IMR-90 (cell line): ENCODE measurements around the gene PRM3. TPM values are rescaled to one million over a fixed set of nuclear protein-coding genes. Genes with fewer than 3 reads are reported as not detected.
A peak's percentile ranks its signal among the peaks of the same experiment; 100 is the strongest.

Experiments used
- ATAC-seq: fragments of 200-7000 bp; cut with Tn5 transposase; 2 replicates; pipeline ENCODE4 v1.9.1; 2020; ENCODE audit warnings: low read depth, mild to moderate bottlenecking, moderate library complexity
- BruUV-seq: library from RNA; stranded (reverse); fragments of 400-500 nt; replicated peaks from 2 replicates; lab custom pipeline; 2021; lab: Mats Ljungman, UMichigan
- CTCF ChIA-PET: fragments of 300-600 bp; formaldehyde crosslinking; extraction: SDS; loops from one replicate; lab custom pipeline; 2021; ENCODE audit warnings: antibody characterized with exemption; lab: Yijun Ruan, JAX
- POLR2A ChIA-PET: fragments of 300-600 bp; sonication (Branson Sonifier 250); formaldehyde crosslinking; loops from one replicate; lab custom pipeline; 2022; ENCODE audit warnings: antibody characterized with exemption; ENCODE audit not compliant: unreplicated experiment; lab: Charles Lee
- DNase-seq: peaks from one replicate; pipeline ENCODE4 v3.0.0; 2013
- H2AFZ ChIP-seq: replicated peaks from 2 replicates; pipeline ENCODE3; 2013; ENCODE audit warnings: low read length, mild to moderate bottlenecking; ENCODE audit not compliant: poor library complexity
- H2AK5ac ChIP-seq: 2 replicates; pipeline ENCODE4 v1.6.1; 2013; ENCODE audit warnings: low read depth, low read length, inconsistent platforms
- H2AK9ac ChIP-seq: replicated peaks from 2 replicates; pipeline ENCODE3; 2013; ENCODE audit warnings: mild to moderate bottlenecking, low read depth, low read length, moderate library complexity; ENCODE audit not compliant: poor library complexity
- H2BK120ac ChIP-seq: 2 replicates; pipeline ENCODE4 v1.6.1; 2013; ENCODE audit warnings: low read depth, low read length, inconsistent platforms
- H2BK15ac ChIP-seq: 3 replicates; pipeline ENCODE4 v1.6.1; 2013; ENCODE audit warnings: low read depth, low read length, inconsistent platforms
- H2BK20ac ChIP-seq: 2 replicates; pipeline ENCODE4 v1.6.1; 2013; ENCODE audit warnings: low read depth, mild to moderate bottlenecking, inconsistent platforms, low read length, moderate library complexity
- H2BK5ac ChIP-seq: 2 replicates; pipeline ENCODE4 v1.6.1; 2013; ENCODE audit warnings: mild to moderate bottlenecking, low read depth, low read length, inconsistent platforms; ENCODE audit not compliant: poor library complexity, severe bottlenecking
- H3K14ac ChIP-seq: replicated peaks from 2 replicates; pipeline ENCODE4 v1.6.1; 2013; ENCODE audit warnings: low read depth, low read length, inconsistent platforms
- H3K18ac ChIP-seq: 2 replicates; pipeline ENCODE4 v1.6.1; 2013; ENCODE audit warnings: low read depth, low read length, control low read depth
- H3K23ac ChIP-seq: 2 replicates; pipeline ENCODE4 v1.6.1; 2013; ENCODE audit warnings: low read depth, low read length, inconsistent platforms
- H3K27ac ChIP-seq: 2 replicates; pipeline ENCODE4 v1.5.1; 2013; ENCODE audit warnings: mild to moderate bottlenecking, control low read depth, low read length; ENCODE audit not compliant: insufficient read depth
- H3K27me3 ChIP-seq: 2 replicates; pipeline ENCODE4 v1.6.1; 2013; ENCODE audit warnings: low read length; ENCODE audit not compliant: control insufficient read depth, insufficient read depth
- H3K36me3 ChIP-seq: 2 replicates; pipeline ENCODE4 v1.6.1; 2013; ENCODE audit warnings: low read length, mixed read lengths; ENCODE audit not compliant: control insufficient read depth, insufficient read depth
- H3K4ac ChIP-seq: 2 replicates; pipeline ENCODE4 v1.6.1; 2013; ENCODE audit warnings: low read depth, low read length, inconsistent platforms
- H3K4me1 ChIP-seq: 2 replicates; pipeline ENCODE4 v1.6.1; 2013; ENCODE audit warnings: low read length, mixed read lengths; ENCODE audit not compliant: control insufficient read depth, insufficient read depth
- H3K4me2 ChIP-seq: 2 replicates; pipeline ENCODE4 v1.6.1; 2013; ENCODE audit warnings: low read depth, mild to moderate bottlenecking, control low read depth, low read length, moderate library complexity
- H3K4me3 ChIP-seq: 2 replicates; pipeline ENCODE4 v1.5.1; 2013; ENCODE audit warnings: low read depth, mild to moderate bottlenecking, control low read depth, low read length, moderate library complexity; ENCODE audit not compliant: insufficient read depth
- H3K56ac ChIP-seq: 2 replicates; pipeline ENCODE4 v1.6.1; 2013; ENCODE audit warnings: low read length, inconsistent platforms; ENCODE audit not compliant: insufficient read depth; ENCODE audit errors: extremely low read depth
- H3K79me1 ChIP-seq, 2 experiments: 2 replicates each; pipeline ENCODE4 v1.6.1; 2013; ENCODE audit warnings: low read length in 2 of 2, inconsistent platforms in 1 of 2, low read depth in 1 of 2
- H3K9ac ChIP-seq: 2 replicates; pipeline ENCODE4 v1.6.1; 2013; ENCODE audit warnings: low read depth, low read length, control low read depth
- H3K9me1 ChIP-seq: 2 replicates; pipeline ENCODE4 v1.6.1; 2013; ENCODE audit warnings: low read length, inconsistent platforms; ENCODE audit not compliant: insufficient read depth
- H3K9me3 ChIP-seq: 2 replicates; pipeline ENCODE4 v1.6.1; 2013; ENCODE audit warnings: low read length; ENCODE audit not compliant: control insufficient read depth, insufficient read depth
- H4K20me1 ChIP-seq: 2 replicates; pipeline ENCODE4 v1.6.1; 2013; ENCODE audit warnings: low read length, inconsistent platforms; ENCODE audit not compliant: insufficient read depth
- H4K5ac ChIP-seq: 2 replicates; pipeline ENCODE4 v1.6.1; 2013; ENCODE audit warnings: mild to moderate bottlenecking, low read depth, low read length, control low read depth
- H4K8ac ChIP-seq, 2 experiments: 2 replicates each; pipeline ENCODE4 v1.6.1; 2013; ENCODE audit warnings: low read depth in 2 of 2, low read length in 2 of 2, control low read depth in 1 of 2, inconsistent platforms in 1 of 2
- H4K91ac ChIP-seq: 2 replicates; pipeline ENCODE4 v1.6.1; 2013; ENCODE audit warnings: low read depth, low read length, inconsistent platforms; ENCODE audit not compliant: insufficient read depth
- BHLHE40 ChIP-seq: fragments of 150-350 bp; IDR thresholded peaks from 2 replicates; pipeline ENCODE4 v1.6.1; 2016; ENCODE audit warnings: mild to moderate bottlenecking, low read depth, low read length
- CHD1 ChIP-seq: IDR thresholded peaks from 2 replicates; pipeline ENCODE4 v1.6.1; 2012; ENCODE audit warnings: low read depth, low read length, improper control_type of control experiment
- FOS ChIP-seq: fragments of 150-350 bp; IDR thresholded peaks from 2 replicates; pipeline ENCODE4 v1.6.1; 2016; ENCODE audit warnings: low read depth, low read length
- MAFK ChIP-seq: IDR thresholded peaks from 2 replicates; pipeline ENCODE4 v1.6.1; 2012; ENCODE audit warnings: low read depth, low read length, improper control_type of control experiment
- MAZ ChIP-seq: IDR thresholded peaks from 2 replicates; pipeline ENCODE4 v1.6.1; 2012; ENCODE audit warnings: low read depth, mild to moderate bottlenecking, low read length, improper control_type of control experiment, moderate library complexity, borderline replicate concordance
- NFE2L2 ChIP-seq: fragments of 150-350 bp; IDR thresholded peaks from 2 replicates; pipeline ENCODE4 v1.6.1; 2016; ENCODE audit warnings: low read depth, mild to moderate bottlenecking, low read length
- POLR2A ChIP-seq: IDR thresholded peaks from 2 replicates; pipeline ENCODE4 v1.6.1; 2012; ENCODE audit warnings: mild to moderate bottlenecking, low read depth, low read length
- RAD21 ChIP-seq: IDR thresholded peaks from 2 replicates; pipeline ENCODE4 v1.6.1; 2012; ENCODE audit warnings: low read length, improper control_type of control experiment
- RCOR1 ChIP-seq: IDR thresholded peaks from 2 replicates; pipeline ENCODE4 v1.6.1; 2012; ENCODE audit warnings: mild to moderate bottlenecking, low read length, improper control_type of control experiment; ENCODE audit not compliant: insufficient replicate concordance
- RFX5 ChIP-seq: IDR thresholded peaks from 2 replicates; pipeline ENCODE4 v1.8.0; 2012; ENCODE audit warnings: low read depth, mild to moderate bottlenecking, low read length, moderate library complexity
- WGBS, 2 experiments: methylation state at CpG; one replicate each; pipeline versions ENCODE4 v1.1.5 to v1.1.7; 2013; ENCODE audit warnings: missing lambda C conversion rate in 2 of 2; ENCODE audit not compliant: insufficient read length in 1 of 2; ENCODE audit errors: extremely low coverage in 2 of 2; 5-methylcytosine and 5-hydroxymethylcytosine counted together
- dilution Hi-C: fragments of 300-500 bp; cut with HindIII; formaldehyde crosslinking; loops from one replicate; pipeline ENCODE4 v1.14.3; 2018; ENCODE audit warnings: low sequenced_read_pairs; ENCODE audit not compliant: unreplicated experiment
- in situ Hi-C: fragments of 300-500 bp; cut with MboI; formaldehyde crosslinking; loops from 3 replicates; pipeline ENCODE4 v1.14.3; 2019; ENCODE audit warnings: low sequenced_read_pairs, inconsistent platforms, mixed read lengths
- intact Hi-C: fragments of 100-400 bp; cut with micrococcal nuclease; formaldehyde crosslinking; loops from 2 replicates; pipeline ENCODE4 v1.10.0; 2022
- polyA plus RNA-seq, 3 experiments: library from polyadenylated mRNA; depleted of rRNA; stranded (reverse); fragments of >200 nt; gene quantifications; 2 replicates each; pipeline ENCODE4 v1.2.3, GENCODE V29; 2012; ENCODE audit warnings: low replicate concordance in 1 of 3
- total RNA-seq: library from RNA; depleted of rRNA; stranded (reverse); fragments of >200 nt; gene quantifications from 2 replicates; pipeline ENCODE4 v1.2.3, GENCODE V29; 2012
- TF ChIP-seq, protein P1 (sequence below): conservative IDR thresholded peaks from 2 replicates; pipeline ENCODE4 v1.5.1; 2012; ENCODE audit warnings: mild to moderate bottlenecking, low read depth, low read length, improper control_type of control experiment
- TF ChIP-seq, protein P2 (sequence below): fragments of 150-350 bp; IDR thresholded peaks from 2 replicates; pipeline ENCODE4 v1.6.1; 2016; ENCODE audit warnings: low read depth, mild to moderate bottlenecking, low read length, moderate library complexity, borderline replicate concordance

PRM3 gene
- total and polyA plus RNA-seq, 2 of the 4 experiments (the other 2 are of a cell fraction), result not detected

- no peak for TF ChIP-seq CHD1
Measured at GRCh38 chr16:11241480-11242204, 31.8 kb downstream of the PRM3 start (continued).

- Histone ChIP-seq H3K23ac (no peak overlapping the region), H3K18ac (no peak overlapping the region), H3K79me1 (no peaks in the 10 kb centered on the region), H4K5ac (no peak overlapping the region), H4K20me1 (no peaks in the 10 kb centered on the region), H3K36me3 (no peaks in the 10 kb centered on the region), H2AFZ (peak overlapping the region; percentile 73), H3K14ac (no peak overlapping the region), H3K27ac (no peak overlapping the region), H2AK9ac (peak overlapping the region; percentile 61), H3K9me3 (no peaks in the 10 kb centered on the region), H3K9me1 (no peaks in the 10 kb centered on the region), H3K4me1 (0 out of 2 replicates have a peak, but pooled peaks cover 2% of the 10 kb centered on the region), H3K27me3 (peaks cover 6% of the 10 kb centered on the region), H2BK20ac (0 out of 2 replicates have a peak overlapping the region, but pooled peaks have one; percentile 14), H3K4ac (no peak overlapping the region), H3K4me2 (no peak overlapping the region; the same call in 1 of the 2 replicates), H2BK15ac (no peak overlapping the region), H2BK5ac (no peak overlapping the region), H3K56ac (no peak overlapping the region), H4K8ac (no peak overlapping the region), H3K9ac (no peak overlapping the region), H2BK120ac (no peak overlapping the region), H2AK5ac (no peak overlapping the region), H4K91ac (no peak overlapping the region), H3K4me3 (no peak overlapping the region)
- 70% methylated on average over 6 of the region's 10 CpGs; no CpG with 5 or more reads in 1 of the 2 experiments for WGBS, 2 experiments
- ATAC-seq (no peak), DNase-seq (no peak)
- intact Hi-C loops, result no loop called here
- POLR2A ChIA-PET, result no interaction called here
- in situ Hi-C loops, result no loop called here
- no TSS peak for BruUV-seq
- CTCF ChIA-PET, result no interaction called here
- dilution Hi-C loops, result no loop called here
- TF ChIP-seq NFE2L2 (no peak), FOS (no peak), MAFK (no peak), POLR2A (no peak), RCOR1 (no peak), CHD1 (no peak), RAD21 (no peak), MAZ (no peak), RFX5 (no peak), BHLHE40 (no peak)
- TF ChIP-seq, protein P1, sequence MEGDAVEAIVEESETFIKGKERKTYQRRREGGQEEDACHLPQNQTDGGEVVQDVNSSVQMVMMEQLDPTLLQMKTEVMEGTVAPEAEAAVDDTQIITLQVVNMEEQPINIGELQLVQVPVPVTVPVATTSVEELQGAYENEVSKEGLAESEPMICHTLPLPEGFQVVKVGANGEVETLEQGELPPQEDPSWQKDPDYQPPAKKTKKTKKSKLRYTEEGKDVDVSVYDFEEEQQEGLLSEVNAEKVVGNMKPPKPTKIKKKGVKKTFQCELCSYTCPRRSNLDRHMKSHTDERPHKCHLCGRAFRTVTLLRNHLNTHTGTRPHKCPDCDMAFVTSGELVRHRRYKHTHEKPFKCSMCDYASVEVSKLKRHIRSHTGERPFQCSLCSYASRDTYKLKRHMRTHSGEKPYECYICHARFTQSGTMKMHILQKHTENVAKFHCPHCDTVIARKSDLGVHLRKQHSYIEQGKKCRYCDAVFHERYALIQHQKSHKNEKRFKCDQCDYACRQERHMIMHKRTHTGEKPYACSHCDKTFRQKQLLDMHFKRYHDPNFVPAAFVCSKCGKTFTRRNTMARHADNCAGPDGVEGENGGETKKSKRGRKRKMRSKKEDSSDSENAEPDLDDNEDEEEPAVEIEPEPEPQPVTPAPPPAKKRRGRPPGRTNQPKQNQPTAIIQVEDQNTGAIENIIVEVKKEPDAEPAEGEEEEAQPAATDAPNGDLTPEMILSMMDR, result no peak
- TF ChIP-seq, protein P2, sequence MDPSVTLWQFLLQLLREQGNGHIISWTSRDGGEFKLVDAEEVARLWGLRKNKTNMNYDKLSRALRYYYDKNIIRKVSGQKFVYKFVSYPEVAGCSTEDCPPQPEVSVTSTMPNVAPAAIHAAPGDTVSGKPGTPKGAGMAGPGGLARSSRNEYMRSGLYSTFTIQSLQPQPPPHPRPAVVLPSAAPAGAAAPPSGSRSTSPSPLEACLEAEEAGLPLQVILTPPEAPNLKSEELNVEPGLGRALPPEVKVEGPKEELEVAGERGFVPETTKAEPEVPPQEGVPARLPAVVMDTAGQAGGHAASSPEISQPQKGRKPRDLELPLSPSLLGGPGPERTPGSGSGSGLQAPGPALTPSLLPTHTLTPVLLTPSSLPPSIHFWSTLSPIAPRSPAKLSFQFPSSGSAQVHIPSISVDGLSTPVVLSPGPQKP, result no peak
Measured at GRCh38 chr16:11240636-11241473, 32.6 kb downstream of the PRM3 start.
